Tibial nerve (tissue), 4 donors: ENCODE data around the gene PHF2. TPM values are rescaled to one million over a fixed set of nuclear protein-coding genes. Genes with fewer than 3 reads are reported as not detected.

ENCODE experiments used
- DNase-seq, 2 donors: peaks; one replicate each; pipeline ENCODE4 v3.0.0-alpha.2; 2019; ENCODE audit warnings: low spot score in 2 of 2
- H3K27ac ChIP-seq, 4 donors: fragments of 200-600 bp; sonication (generic) in 3 of 4; one replicate each; pipeline ENCODE4 v1.5.1; 2017 to 2019; ENCODE audit warnings: mild to moderate bottlenecking in 1 of 4
- H3K27me3 ChIP-seq, 2 donors: fragments of 200-600 bp; sonication (generic) in 1 of 2; one replicate each; pipeline versions ENCODE4 v1.5.1 to v1.6.0; 2017 to 2019
- H3K36me3 ChIP-seq, 3 donors: fragments of 200-600 bp; sonication (generic); one replicate each; pipeline ENCODE4 v1.5.1; 2018 to 2019
- H3K4me1 ChIP-seq, 4 donors: fragments of 200-600 bp; sonication (generic) in 3 of 4; one replicate each; pipeline ENCODE4 v1.5.1; 2017 to 2019
- H3K4me3 ChIP-seq, 4 donors: fragments of 200-600 bp; sonication (generic) in 3 of 4; one replicate each; pipeline ENCODE4 v1.5.1; 2017 to 2019; ENCODE audit warnings: mild to moderate bottlenecking in 1 of 4, moderate library complexity in 1 of 4
- H3K9me3 ChIP-seq, 4 donors: fragments of 200-600 bp; sonication (generic) in 3 of 4; one replicate each; pipeline ENCODE4 v1.5.1; 2017 to 2019
- EP300 ChIP-seq, 2 donors: sonication (generic); formaldehyde crosslinking; IDR thresholded peaks; one replicate each; pipeline ENCODE4 v1.6.1; 2017; ENCODE audit warnings: antibody characterized with exemption in 2 of 2, mild to moderate bottlenecking in 1 of 2
- POLR2A ChIP-seq, 2 donors: fragments of 450-650 bp; IDR thresholded peaks; one replicate each; pipeline ENCODE4 v1.6.1; 2017; ENCODE audit warnings: antibody characterized with exemption in 2 of 2, mild to moderate bottlenecking in 2 of 2, moderate library complexity in 2 of 2
- WGBS, 2 donors: methylation state at CpG; one replicate each; pipeline ENCODE4 v1.1.5; 2018; 5-methylcytosine and 5-hydroxymethylcytosine counted together
- total RNA-seq, 4 donors: library from RNA; depleted of rRNA; stranded (reverse); fragments of >200 nt; gene quantifications; one replicate each; pipeline ENCODE4 v1.1.0, GENCODE V29; 2016
- TF ChIP-seq, protein P1 (sequence below), 5 experiments: fragments of 200-600 bp in 3 of 5; fragments of 450-650 bp in 2 of 5; sonication (generic) in 3 of 5; IDR thresholded peaks; one replicate each; pipeline ENCODE4 v1.5.1; 2016 to 2019; ENCODE audit warnings: antibody characterized with exemption in 5 of 5, mild to moderate bottlenecking in 3 of 5, moderate library complexity in 2 of 5

The PHF2 gene
- total RNA-seq, 4 donors from 2014 or later, result 36.6 to 41.7 (median 38.6) TPM

- DNase-seq, result peak in 1 of 2 donors; percentile 2
- no peaks in the 10 kb centered on the region for H3K27me3 ChIP-seq
- H3K9me3 ChIP-seq, result peaks cover 0 to 38% (median 9%) of the 10 kb centered on the region in 4 donors
- 87 to 89% methylated on average over 9 of the region's 9 CpGs for WGBS, 2 donors
- TF ChIP-seq POLR2A (IDR thresholded peaks at IDR 0.05), result no peak
- no peak for TF ChIP-seq EP300 (IDR thresholded peaks at IDR 0.05)
- no peak overlapping the region for H3K4me3 ChIP-seq
- H3K36me3 ChIP-seq, result no peaks in the 10 kb centered on the region
- H3K4me1 ChIP-seq, result no peaks in the 10 kb centered on the region
- no peak overlapping the region for H3K27ac ChIP-seq
These were observed 109.9 kb downstream of the PHF2 start for GRCh38 chr9:93686127-93686879.

- Histone ChIP-seq H3K27me3 (no peaks in the 10 kb centered on the region), H3K4me3 (no peak overlapping the region), H3K27ac (no peak overlapping the region), H3K4me1 (no peaks in the 10 kb centered on the region), H3K9me3 (peaks cover 0 to 44% (median 10%) of the 10 kb centered on the region in 4 donors), H3K36me3 (no peaks in the 10 kb centered on the region)
- WGBS, 2 donors, result 83 to 93% methylated on average over 1 to 3 of the region's 3 CpGs
- DNase-seq, result peak in 1 of 2 donors; percentile 0
- TF ChIP-seq EP300 (IDR thresholded peaks at IDR 0.05), result no peak
- TF ChIP-seq, protein P1, sequence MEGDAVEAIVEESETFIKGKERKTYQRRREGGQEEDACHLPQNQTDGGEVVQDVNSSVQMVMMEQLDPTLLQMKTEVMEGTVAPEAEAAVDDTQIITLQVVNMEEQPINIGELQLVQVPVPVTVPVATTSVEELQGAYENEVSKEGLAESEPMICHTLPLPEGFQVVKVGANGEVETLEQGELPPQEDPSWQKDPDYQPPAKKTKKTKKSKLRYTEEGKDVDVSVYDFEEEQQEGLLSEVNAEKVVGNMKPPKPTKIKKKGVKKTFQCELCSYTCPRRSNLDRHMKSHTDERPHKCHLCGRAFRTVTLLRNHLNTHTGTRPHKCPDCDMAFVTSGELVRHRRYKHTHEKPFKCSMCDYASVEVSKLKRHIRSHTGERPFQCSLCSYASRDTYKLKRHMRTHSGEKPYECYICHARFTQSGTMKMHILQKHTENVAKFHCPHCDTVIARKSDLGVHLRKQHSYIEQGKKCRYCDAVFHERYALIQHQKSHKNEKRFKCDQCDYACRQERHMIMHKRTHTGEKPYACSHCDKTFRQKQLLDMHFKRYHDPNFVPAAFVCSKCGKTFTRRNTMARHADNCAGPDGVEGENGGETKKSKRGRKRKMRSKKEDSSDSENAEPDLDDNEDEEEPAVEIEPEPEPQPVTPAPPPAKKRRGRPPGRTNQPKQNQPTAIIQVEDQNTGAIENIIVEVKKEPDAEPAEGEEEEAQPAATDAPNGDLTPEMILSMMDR (IDR thresholded peaks at IDR 0.05), result no peak
- TF ChIP-seq POLR2A (IDR thresholded peaks at IDR 0.05), result no peak
These were observed 110.5 kb downstream of the PHF2 start for GRCh38 chr9:93686880-93687236.

DNA sequence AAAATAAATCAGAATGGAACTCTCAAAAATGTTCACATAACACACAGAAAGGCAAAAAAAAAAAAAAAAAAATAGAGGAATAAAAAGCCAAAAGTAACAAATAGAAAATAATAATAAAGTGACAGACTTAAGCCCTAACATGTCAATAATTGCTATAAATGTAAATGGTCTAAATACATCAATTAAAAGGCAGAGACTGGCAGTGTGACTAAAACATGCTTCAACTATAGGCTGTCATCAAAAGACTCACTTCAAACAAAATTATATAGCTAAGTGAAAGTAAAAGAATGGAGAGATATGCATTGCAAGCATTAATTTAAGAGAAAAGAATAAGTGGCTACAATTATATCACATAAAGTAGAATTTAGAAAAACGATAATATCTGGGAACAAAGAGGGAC, 114.2 kb downstream of the PHF2 start:
- no peak overlapping the region for H3K4me3 ChIP-seq
- H3K4me1 ChIP-seq, result no peaks in the 10 kb centered on the region
- TF ChIP-seq POLR2A (IDR thresholded peaks at IDR 0.05), result no peak
- TF ChIP-seq, protein P1 (IDR thresholded peaks at IDR 0.05), result no peak
- no peak for TF ChIP-seq EP300 (IDR thresholded peaks at IDR 0.05)
- WGBS, 2 donors, result 94 to 96% methylated on average over 1 of the region's 1 CpG
- no peaks in the 10 kb centered on the region for H3K36me3 ChIP-seq
- no peak for DNase-seq
- H3K9me3 ChIP-seq, result peaks cover 0 to 51% (median 10%) of the 10 kb centered on the region in 4 donors
- H3K27me3 ChIP-seq, result no peaks in the 10 kb centered on the region
- no peak overlapping the region for H3K27ac ChIP-seq

DNA sequence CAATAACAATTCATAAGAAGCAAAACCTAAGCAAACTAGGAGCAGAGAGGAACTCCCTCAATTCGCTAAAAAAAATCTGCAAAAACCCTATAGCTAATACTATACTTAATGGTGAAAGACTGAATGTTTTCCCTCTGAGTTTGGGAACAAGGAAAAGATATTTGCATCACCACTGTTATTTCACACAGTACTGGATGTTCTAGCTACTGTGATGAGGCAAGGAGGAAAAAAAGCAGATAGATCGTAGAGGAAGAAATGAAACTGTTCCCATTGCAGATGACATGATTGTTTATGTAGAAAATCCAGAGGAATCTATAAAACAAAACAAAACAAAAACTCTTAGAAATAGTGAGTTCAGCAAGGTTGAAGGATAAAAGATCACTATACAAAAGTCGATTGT, 116.7 kb downstream of the PHF2 start:
- H3K4me1 ChIP-seq, result no peaks in the 10 kb centered on the region
- H3K4me3 ChIP-seq, result no peak overlapping the region
- no peak for TF ChIP-seq EP300 (IDR thresholded peaks at IDR 0.05)
- TF ChIP-seq, protein P1 (IDR thresholded peaks at IDR 0.05), result no peak
- no peak for TF ChIP-seq POLR2A (IDR thresholded peaks at IDR 0.05)
- WGBS, 2 donors, result 60 to 63% methylated on average over 3 of the region's 3 CpGs
- no peak for DNase-seq
- no peaks in the 10 kb centered on the region for H3K27me3 ChIP-seq
- H3K27ac ChIP-seq, result no peak overlapping the region
- peaks cover 0 to 70% (median 8%) of the 10 kb centered on the region in 4 donors for H3K9me3 ChIP-seq
- no peaks in the 10 kb centered on the region for H3K36me3 ChIP-seq

DNA sequence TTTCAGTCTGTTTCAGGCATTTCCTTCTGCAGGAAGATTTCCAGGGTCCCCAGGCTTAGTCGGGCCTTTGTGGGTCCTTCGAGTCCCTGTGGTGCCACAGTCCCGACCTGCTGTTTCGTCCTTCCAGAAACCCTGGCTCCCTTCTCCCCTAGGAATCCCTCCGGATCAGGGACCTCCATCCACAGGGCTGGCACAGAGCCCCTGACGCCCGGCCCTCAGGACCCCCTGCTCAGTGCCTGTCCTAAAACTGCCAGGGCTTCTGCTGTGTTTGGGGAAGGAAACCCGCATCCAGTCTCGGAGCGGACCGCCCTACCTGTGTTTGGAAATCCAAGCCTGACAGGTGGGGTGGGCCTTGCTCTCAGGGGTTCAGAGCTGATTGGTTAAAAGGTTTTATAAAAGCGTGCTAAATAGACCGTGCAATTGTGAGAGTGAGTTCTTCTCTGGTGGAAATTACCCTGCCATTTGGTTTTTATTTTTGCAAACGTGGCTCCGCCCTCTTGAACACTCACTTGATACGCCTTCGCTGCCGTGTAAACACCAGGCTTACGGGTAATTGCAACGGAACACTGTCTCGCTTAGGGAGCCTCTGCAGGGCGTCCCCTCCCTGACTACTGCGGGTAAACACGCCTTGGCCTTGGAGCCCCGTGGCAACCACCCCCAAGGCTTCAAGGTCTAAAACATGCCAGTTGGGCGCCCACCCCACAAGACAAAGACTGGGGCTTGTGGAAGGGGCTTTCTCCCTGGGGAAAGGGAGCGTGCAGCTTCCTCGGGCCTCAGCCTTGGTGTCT, 121.2 kb downstream of the PHF2 start:
- 85 to 86% methylated on average over 28 of the region's 28 CpGs for WGBS, 2 donors
- TF ChIP-seq EP300 (IDR thresholded peaks at IDR 0.05), result no peak
- TF ChIP-seq, protein P1 (IDR thresholded peaks at IDR 0.05), result no peak

More for the DNA sequence above, 121.2 kb downstream of the PHF2 start:
- H3K4me3 ChIP-seq, result no peak overlapping the region
- H3K4me1 ChIP-seq, result no peaks in the 10 kb centered on the region
- no peak overlapping the region for H3K27ac ChIP-seq
- DNase-seq, result no peak
- H3K9me3 ChIP-seq, result peaks cover 0 to 74% (median 0%) of the 10 kb centered on the region in 4 donors
- no peaks in the 10 kb centered on the region for H3K36me3 ChIP-seq
- no peaks in the 10 kb centered on the region for H3K27me3 ChIP-seq
